HT1080 (cell line): ENCODE results near the gene LAP3. TPM values are rescaled to one million over a fixed set of nuclear protein-coding genes. Genes with fewer than 3 reads are reported as not detected.

Experiments used
- DNase-seq: peaks from one replicate; pipeline ENCODE4 v3.0.0-alpha.2; 2015; ENCODE audit warnings: low read depth
- total RNA-seq: library from RNA; depleted of rRNA; stranded (reverse); fragments of >200 nt; shearing (Covaris generic); gene quantifications from 2 replicates; pipeline ENCODE4 v1.2.3, GENCODE V29; 2014

Gene LAP3
- total RNA-seq, 1 experiment from 2014 or later = 92.5 TPM

- no peak for DNase-seq
Measured at GRCh38 chr4:17616283-17616682, 39.3 kb downstream of the LAP3 start.

GRCh38 chr4:17618926-17619325 is 41.9 kb downstream of the LAP3 start:
- no peak for DNase-seq

GRCh38 chr4:17619416-17620105 is 42.6 kb downstream of the LAP3 start:
- DNase-seq = no peak

- no peak for DNase-seq
Measured at GRCh38 chr4:17623451-17624001, 46.5 kb downstream of the LAP3 start.

GRCh38 chr4:17624821-17625220 is 47.8 kb downstream of the LAP3 start:
- DNase-seq = no peak

- no peak for DNase-seq
Measured at GRCh38 chr4:17630228-17630627, 53.2 kb downstream of the LAP3 start.

- no peak for DNase-seq
Measured at GRCh38 chr4:17633600-17633999, 56.6 kb downstream of the LAP3 start.

GRCh38 chr4:17635056-17635455 is 58.1 kb downstream of the LAP3 start:
- DNase-seq = no peak

- DNase-seq = no peak
Measured at GRCh38 chr4:17636341-17636695, 59.3 kb downstream of the LAP3 start.

- peak; percentile 71 for DNase-seq
Measured at GRCh38 chr4:17636696-17637622, 60.0 kb downstream of the LAP3 start.

- no peak for DNase-seq
Measured at GRCh38 chr4:17639136-17639535, 62.1 kb downstream of the LAP3 start.

- no peak for DNase-seq
Measured at GRCh38 chr4:17642398-17642783, 65.4 kb downstream of the LAP3 start.

- no peak for DNase-seq
Measured at GRCh38 chr4:17646693-17647092, 69.7 kb downstream of the LAP3 start.

GRCh38 chr4:17647176-17647806 is 70.3 kb downstream of the LAP3 start:
- no peak for DNase-seq

- no peak for DNase-seq
Measured at GRCh38 chr4:17647927-17648326, 70.9 kb downstream of the LAP3 start.

- no peak for DNase-seq
Measured at GRCh38 chr4:17650406-17650805, 73.4 kb downstream of the LAP3 start.

GRCh38 chr4:17654701-17655100 is 77.7 kb downstream of the LAP3 start:
- DNase-seq = no peak

GRCh38 chr4:17657090-17657489 is 80.1 kb downstream of the LAP3 start:
- no peak for DNase-seq
